ENCODE measurements around the gene PRRT2.
"Not testable (repeated sequence)": the region's sequence is repeated elsewhere in the genome, so short reads cannot be mapped to it uniquely, and the experiment has no call there.

The PRRT2 gene

GRCh38 chr16:29812754-29813643 is 1.0 kb downstream of the PRRT2 start:
- DNase-seq: no peak

- no peak for DNase-seq
Measured at GRCh38 chr16:29813644-29814562, 1.9 kb downstream of the PRRT2 start.

- DNase-seq: no peak
Measured at GRCh38 chr16:29814592-29814991, 2.6 kb downstream of the PRRT2 start.

- no peak for DNase-seq
Measured at GRCh38 chr16:29815032-29815721, 3.2 kb downstream of the PRRT2 start.

GRCh38 chr16:29815793-29816693 is 4.0 kb downstream of the PRRT2 start, which contains the start of gene PAGR1:
Gene PAGR1 (plus strand): TSS chr16:29816152. CDS start chr16:29816526, 374 bp downstream.
- DNase-seq: peak; percentile 84 to 91

GRCh38 chr16:29816694-29817441 is 4.9 kb downstream of the PRRT2 start:
- DNase-seq: peak in 1 of 2 experiments; percentile 34

GRCh38 chr16:29818082-29818481 is 6.1 kb downstream of the PRRT2 start:
- DNase-seq: no peak

GRCh38 chr16:29819506-29819905 is 7.5 kb downstream of the PRRT2 start:
- DNase-seq: no peak

- DNase-seq: peak; percentile 42 to 64
Measured at GRCh38 chr16:29820271-29820701, 8.3 kb downstream of the PRRT2 start, which contains the start of gene MVP. Gene MVP (plus strand): TSS chr16:29820462. CDS start chr16:29830550, 10,088 bp downstream.

GRCh38 chr16:29820730-29821642 is 9.0 kb downstream of the PRRT2 start:
- no peak for DNase-seq

GRCh38 chr16:29821643-29822115 is 9.7 kb downstream of the PRRT2 start:
- DNase-seq: no peak

GRCh38 chr16:29824589-29825144 is 12.7 kb downstream of the PRRT2 start:
- no peak for DNase-seq

- DNase-seq: no peak
Measured at GRCh38 chr16:29825145-29826044, 13.4 kb downstream of the PRRT2 start.

GRCh38 chr16:29826342-29826695 is 14.3 kb downstream of the PRRT2 start:
- DNase-seq: no peak

- no peak for DNase-seq
Measured at GRCh38 chr16:29830774-29831173, 18.8 kb downstream of the PRRT2 start.

- no peak for DNase-seq
Measured at GRCh38 chr16:29831490-29831889, 19.5 kb downstream of the PRRT2 start.

GRCh38 chr16:29833219-29833618 is 21.2 kb downstream of the PRRT2 start:
- not testable (repeated sequence) for DNase-seq

- DNase-seq: no peak
Measured at GRCh38 chr16:29834079-29834478, 22.1 kb downstream of the PRRT2 start.
